ENCODE results near the gene GTF3C4.

- no peak for TF ChIP-seq CTCF (IDR thresholded peaks at IDR 0.05)
- no peak for TF ChIP-seq REST (IDR thresholded peaks at IDR 0.05; ENCODE audit: insufficient read depth in 1 of 2, low read depth in 2 of 2, low read length in 1 of 2)
- no peak for TF ChIP-seq SIN3A (IDR thresholded peaks at IDR 0.05; ENCODE audit: borderline replicate concordance, insufficient read depth, low read depth, low read length)
- no peak for TF ChIP-seq POLR2AphosphoS5 (IDR thresholded peaks at IDR 0.05; ENCODE audit: low read depth, low read length)
- no peak for TF ChIP-seq TCF7L2 (IDR thresholded peaks at IDR 0.05; ENCODE audit: low read depth, low read length)
Measured at GRCh38 chr9:132683873-132684272, 13.6 kb downstream of the GTF3C4 start.

Data from Panc1 (cell line).